Left lobe of liver (tissue), 2 donors: ENCODE data around the gene TOR1A. TPM values are rescaled to one million over a fixed set of nuclear protein-coding genes. Genes with fewer than 3 reads are reported as not detected.

Experiments used
- ATAC-seq: fragments of 200-7000 bp; cut with Tn5 transposase; one replicate; pipeline ENCODE4 v1.9.1; 2020; ENCODE audit warnings: mild to moderate bottlenecking, moderate library complexity
- DNase-seq: peaks from one replicate; pipeline ENCODE4 v3.0.0-alpha.2; 2020; ENCODE audit warnings: low spot score
- total RNA-seq: library from RNA; stranded (reverse); gene quantifications from one replicate; pipeline ENCODE4 v1.2.1, GENCODE V29; 2021
- donor health status: DM: no; HTN: no; CAD: no; lungs with moderate emphysema.
- donor health status: DM: no; HTN: yes; CAD: no.

The TOR1A gene, protein sequence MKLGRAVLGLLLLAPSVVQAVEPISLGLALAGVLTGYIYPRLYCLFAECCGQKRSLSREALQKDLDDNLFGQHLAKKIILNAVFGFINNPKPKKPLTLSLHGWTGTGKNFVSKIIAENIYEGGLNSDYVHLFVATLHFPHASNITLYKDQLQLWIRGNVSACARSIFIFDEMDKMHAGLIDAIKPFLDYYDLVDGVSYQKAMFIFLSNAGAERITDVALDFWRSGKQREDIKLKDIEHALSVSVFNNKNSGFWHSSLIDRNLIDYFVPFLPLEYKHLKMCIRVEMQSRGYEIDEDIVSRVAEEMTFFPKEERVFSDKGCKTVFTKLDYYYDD
- total RNA-seq, result 17.8 TPM

GRCh38 chr9:129823935-129824601 is at the start of gene TOR1A:
Gene TOR1A, minus strand, starts transcription at chr9:129824136. Its CDS starts 51 bp downstream, at chr9:129824085.
- peak; percentile 97 for ATAC-seq
- DNase-seq, result peak; percentile 95

GRCh38 chr9:129871046-129871445 is 47.1 kb upstream of the TOR1A start:
- no peak for DNase-seq
- ATAC-seq, result no peak

- ATAC-seq, result peak; percentile 90
- peak; percentile 74 for DNase-seq
Observed at GRCh38 chr9:129869585-129870501, 45.9 kb upstream of the TOR1A start.

GRCh38 chr9:129868872-129869486 is 45.0 kb upstream of the TOR1A start:
- DNase-seq (peak; percentile 56), ATAC-seq (peak; percentile 45)

- no peak for ATAC-seq
Observed at GRCh38 chr9:129868023-129868871, 44.3 kb upstream of the TOR1A start.

GRCh38 chr9:129867136-129868022 is 43.4 kb upstream of the TOR1A start:
- DNase-seq (no peak), ATAC-seq (no peak)

More at GRCh38 chr9:129868023-129868871, 44.3 kb upstream of the TOR1A start:
- no peak for DNase-seq

GRCh38 chr9:129866394-129867135 is 42.6 kb upstream of the TOR1A start:
- DNase-seq (no peak), ATAC-seq (no peak)

- DNase-seq (no peak), ATAC-seq (no peak)
Observed at GRCh38 chr9:129865668-129866320, 41.9 kb upstream of the TOR1A start.

GRCh38 chr9:129864991-129865647 is 41.2 kb upstream of the TOR1A start:
- DNase-seq (no peak), ATAC-seq (no peak)

DNA sequence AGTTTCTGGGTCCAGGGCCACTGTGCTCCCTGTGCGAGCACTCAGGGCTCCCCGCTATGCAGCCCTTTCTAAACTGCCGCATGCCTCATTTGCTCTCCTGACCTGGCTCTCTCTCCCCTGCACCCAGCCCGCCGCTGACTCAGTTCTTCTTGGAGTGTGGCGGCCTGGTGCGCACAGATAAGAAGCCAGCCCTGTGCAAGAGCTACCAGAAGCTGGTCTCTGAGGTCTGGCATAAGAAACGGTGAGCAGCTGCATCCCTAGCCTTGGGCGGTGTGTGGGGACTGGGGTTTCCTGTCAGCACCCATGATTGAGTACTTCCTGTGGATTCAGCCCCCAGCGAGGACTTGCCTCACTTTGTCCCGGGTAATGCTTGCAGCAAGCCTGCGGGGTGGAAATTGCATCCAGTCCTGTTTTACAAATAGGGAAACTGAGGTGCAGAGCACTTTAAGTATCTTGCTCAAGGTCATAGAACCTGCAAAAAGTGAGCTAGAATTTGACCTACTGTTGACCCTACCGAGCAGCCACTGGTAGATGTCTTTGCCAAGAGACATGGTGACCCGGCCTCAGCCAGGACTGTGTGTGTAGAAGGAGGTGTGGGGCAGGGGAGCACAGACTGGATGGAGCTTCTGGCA is 39.2 kb upstream of the TOR1A start:
- DNase-seq (no peak), ATAC-seq (no peak)

GRCh38 chr9:129861447-129861827 is 37.5 kb upstream of the TOR1A start:
- DNase-seq (no peak), ATAC-seq (no peak)

DNA sequence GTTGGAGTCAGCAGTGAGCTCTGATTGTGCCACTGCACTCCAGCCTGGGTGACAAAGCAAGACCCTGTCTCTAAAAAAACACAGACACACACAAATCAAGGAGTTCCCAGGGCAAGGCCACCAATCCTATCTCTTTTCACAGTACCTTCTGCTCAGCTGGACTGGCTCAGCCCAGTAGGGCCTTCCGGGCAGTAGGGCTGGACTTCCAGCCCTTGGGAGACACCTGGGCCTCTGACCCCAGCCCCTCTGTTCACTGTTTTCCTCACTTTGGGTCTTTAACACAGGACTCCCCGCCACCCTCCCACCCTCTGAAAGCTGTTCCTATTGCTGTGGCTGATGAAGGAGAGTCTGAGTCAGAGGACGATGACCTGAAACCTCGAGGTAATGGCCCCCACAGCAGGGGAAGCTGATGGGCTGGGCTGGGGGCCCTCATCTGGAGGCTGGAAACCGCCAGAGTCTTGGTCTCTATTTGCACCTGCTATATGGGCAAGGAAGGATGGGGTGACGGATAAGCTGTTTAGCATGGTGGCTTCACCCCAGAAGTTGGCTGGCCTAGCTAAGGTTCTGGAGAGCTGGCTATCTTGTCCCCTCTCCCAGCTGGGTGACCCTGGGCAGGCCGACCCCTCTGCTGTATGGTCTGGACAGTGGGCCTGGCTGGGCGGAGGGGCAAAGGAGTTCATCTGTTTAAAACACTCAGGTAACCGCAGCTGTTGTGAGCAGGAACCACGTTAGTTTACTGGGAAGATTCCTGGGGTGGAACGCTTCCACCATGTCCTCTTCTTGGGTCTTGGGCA is 36.9 kb upstream of the TOR1A start:
- ATAC-seq (no peak), DNase-seq (no peak)

- DNase-seq, result no peak
- ATAC-seq, result no peak
Observed at GRCh38 chr9:129858167-129858962, 34.4 kb upstream of the TOR1A start.

GRCh38 chr9:129857207-129857606 is 33.3 kb upstream of the TOR1A start:
- DNase-seq, result no peak
- no peak for ATAC-seq

DNA sequence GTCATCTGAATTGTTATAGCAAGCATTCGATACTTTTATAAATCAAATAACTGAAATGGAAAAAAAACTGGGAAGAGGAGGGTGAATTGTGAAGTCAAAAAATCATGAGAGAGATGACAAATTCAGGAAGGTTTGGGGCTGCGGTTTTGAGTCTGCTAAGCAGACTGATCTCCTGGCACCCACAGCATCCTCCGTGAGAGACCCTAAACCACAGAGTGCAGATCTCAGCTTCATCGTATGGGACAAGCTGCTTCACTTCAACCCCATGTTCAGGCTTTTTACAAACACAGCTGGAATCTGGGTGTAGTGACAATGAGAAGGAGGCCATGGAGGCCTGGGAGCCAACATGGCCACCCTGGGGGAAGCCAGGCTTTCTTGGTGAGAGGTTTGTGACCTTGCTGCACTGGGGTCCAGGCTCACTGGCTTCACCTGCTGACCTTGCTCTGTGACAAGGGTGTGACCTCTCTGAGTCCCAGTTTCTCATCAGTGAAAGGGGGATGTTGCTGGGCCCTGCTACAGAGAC is 30.7 kb upstream of the TOR1A start:
- DNase-seq (no peak), ATAC-seq (no peak)
